IgD-negative memory B cell (primary cell): ENCODE results near the gene KRTAP27-1. TPM values are rescaled to one million over a fixed set of nuclear protein-coding genes. Genes with fewer than 3 reads are reported as not detected.

Source experiments
- H3K27ac Mint-ChIP-seq, 3 donors: one replicate each; pipeline ENCODE4 v1.8.0; 2020 to 2022; ENCODE audit warnings: mild to moderate bottlenecking in 3 of 3, mixed read lengths in 3 of 3, moderate library complexity in 1 of 3
- H3K27me3 Mint-ChIP-seq: one replicate; pipeline ENCODE4 v1.8.0; 2021; ENCODE audit warnings: mixed read lengths
- H3K36me3 Mint-ChIP-seq: one replicate; pipeline ENCODE4 v1.8.0; 2020; ENCODE audit warnings: mild to moderate bottlenecking, mixed read lengths
- H3K4me1 Mint-ChIP-seq, 3 donors: one replicate each; pipeline ENCODE4 v1.8.0; 2020 to 2022; ENCODE audit warnings: mixed read lengths in 3 of 3, mild to moderate bottlenecking in 1 of 3
- H3K4me3 Mint-ChIP-seq, 4 donors: one replicate each; pipeline ENCODE4 v1.8.0; 2020 to 2022; ENCODE audit warnings: mild to moderate bottlenecking in 4 of 4, mixed read lengths in 4 of 4, moderate library complexity in 3 of 4
- H3K9me3 Mint-ChIP-seq, 3 donors: one replicate each; pipeline ENCODE4 v1.8.0; 2020 to 2021; ENCODE audit warnings: mixed read lengths in 3 of 3, mild to moderate bottlenecking in 1 of 3
- polyA plus RNA-seq: library from polyadenylated mRNA; unstranded; fragments of 300-500 nt; fragmentation: Illumina TruSeq; gene quantifications from one replicate; pipeline ENCODE4 v1.2.3, GENCODE V29; 2021

KRTAP27-1 gene
- polyA plus RNA-seq, 1 donor from 2014 or later: not detected

DNA sequence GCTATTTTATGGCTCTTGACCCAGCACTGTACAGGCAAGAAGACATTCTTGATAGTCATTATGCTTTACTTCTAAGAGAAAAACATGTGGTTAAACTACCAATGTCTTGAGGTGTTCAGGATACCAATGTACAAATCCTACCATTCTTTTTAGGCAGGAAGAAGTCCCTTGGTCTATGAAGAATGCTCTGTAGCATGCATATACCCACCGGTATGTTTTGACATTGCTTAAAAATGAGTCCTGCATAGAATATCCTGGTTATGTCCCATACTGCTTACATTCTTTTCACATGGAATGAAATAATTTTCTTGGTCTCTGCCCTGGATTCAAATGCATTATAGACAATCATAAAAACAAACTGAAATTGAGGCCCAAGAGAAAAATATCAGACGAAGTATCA is 4.8 kb downstream of the KRTAP27-1 start:
- Mint-ChIP-seq H3K36me3 (no peaks in the 10 kb centered on the region), H3K27ac (no peak overlapping the region), H3K9me3 (peaks cover 1 to 5% (median 3%) of the 10 kb centered on the region in 3 donors), H3K4me3 (no peak overlapping the region), H3K27me3 (no peaks in the 10 kb centered on the region), H3K4me1 (no peaks in the 10 kb centered on the region)

GRCh38 chr21:30329203-30329875 is 8.2 kb downstream of the KRTAP27-1 start:
- H3K4me1 Mint-ChIP-seq: no peaks in the 10 kb centered on the region
- H3K36me3 Mint-ChIP-seq: no peaks in the 10 kb centered on the region
- peaks cover 0 to 11% (median 5%) of the 10 kb centered on the region in 3 donors for H3K9me3 Mint-ChIP-seq
- no peak overlapping the region for H3K27ac Mint-ChIP-seq
- no peak overlapping the region for H3K4me3 Mint-ChIP-seq
- H3K27me3 Mint-ChIP-seq: no peaks in the 10 kb centered on the region

GRCh38 chr21:30326390-30326789 is 11.1 kb downstream of the KRTAP27-1 start:
- Mint-ChIP-seq H3K9me3 (peaks cover 0 to 20% (median 3%) of the 10 kb centered on the region in 3 donors), H3K4me1 (no peaks in the 10 kb centered on the region), H3K27ac (no peak overlapping the region), H3K36me3 (no peaks in the 10 kb centered on the region), H3K4me3 (no peak overlapping the region), H3K27me3 (no peaks in the 10 kb centered on the region)

DNA sequence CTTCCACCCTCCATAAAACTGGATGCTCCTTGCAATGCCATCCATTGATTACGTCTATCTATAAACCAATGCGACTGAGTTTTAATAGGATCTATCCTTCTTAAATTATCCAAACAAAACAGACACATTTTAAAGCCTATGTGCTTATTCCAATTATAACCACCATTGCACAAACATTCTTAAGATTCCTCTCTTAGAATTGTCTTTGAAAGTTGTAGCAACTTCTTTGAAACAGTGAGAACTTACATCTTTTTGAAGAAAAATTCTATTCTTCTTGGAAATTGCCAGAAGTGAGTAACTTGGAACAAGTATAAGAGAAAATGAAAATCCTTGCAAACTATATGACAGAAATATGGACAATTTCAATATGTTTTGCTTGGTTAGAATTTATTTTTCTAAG is 17.3 kb downstream of the KRTAP27-1 start, which contains the start of gene KRTAP26-1:
KRTAP26-1 (minus strand) TSS at position 101 of the 400 bp plus-strand sequence. CDS start 280 bp downstream, outside the sequence.
- Mint-ChIP-seq H3K9me3 (peaks cover 4 to 20% (median 7%) of the 10 kb centered on the region in 3 donors), H3K4me1 (no peaks in the 10 kb centered on the region), H3K27ac (no peak within 1 kb of the TSS), H3K36me3 (no peaks in the 10 kb centered on the region), H3K27me3 (no peaks in the 10 kb centered on the region), H3K4me3 (peak within 1 kb of the TSS in 1 of 4 donors; percentile 34)

DNA sequence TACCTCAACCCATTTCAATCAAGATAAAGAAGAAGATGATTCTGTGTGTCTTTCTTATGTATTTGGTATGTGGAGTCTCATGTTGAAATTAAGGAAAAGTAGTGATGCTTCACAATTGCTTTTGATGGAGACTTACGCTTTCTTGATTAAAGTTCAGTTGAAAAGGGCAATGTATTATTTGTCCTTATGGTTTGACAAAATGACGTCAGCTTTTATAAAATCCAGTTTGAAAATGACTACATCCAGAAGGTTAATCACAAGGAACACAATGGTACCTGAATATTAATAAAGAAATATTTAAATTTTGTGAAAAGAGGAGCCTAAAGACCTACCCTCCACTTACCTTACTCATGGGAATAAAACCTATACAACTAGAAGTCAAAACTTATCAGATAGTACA is 21.8 kb downstream of the KRTAP27-1 start:
- H3K4me1 Mint-ChIP-seq: no peaks in the 10 kb centered on the region
- peaks cover 3 to 9% (median 5%) of the 10 kb centered on the region in 3 donors for H3K9me3 Mint-ChIP-seq
- no peaks in the 10 kb centered on the region for H3K36me3 Mint-ChIP-seq
- H3K27ac Mint-ChIP-seq: no peak overlapping the region
- no peak overlapping the region for H3K4me3 Mint-ChIP-seq
- no peaks in the 10 kb centered on the region for H3K27me3 Mint-ChIP-seq

DNA sequence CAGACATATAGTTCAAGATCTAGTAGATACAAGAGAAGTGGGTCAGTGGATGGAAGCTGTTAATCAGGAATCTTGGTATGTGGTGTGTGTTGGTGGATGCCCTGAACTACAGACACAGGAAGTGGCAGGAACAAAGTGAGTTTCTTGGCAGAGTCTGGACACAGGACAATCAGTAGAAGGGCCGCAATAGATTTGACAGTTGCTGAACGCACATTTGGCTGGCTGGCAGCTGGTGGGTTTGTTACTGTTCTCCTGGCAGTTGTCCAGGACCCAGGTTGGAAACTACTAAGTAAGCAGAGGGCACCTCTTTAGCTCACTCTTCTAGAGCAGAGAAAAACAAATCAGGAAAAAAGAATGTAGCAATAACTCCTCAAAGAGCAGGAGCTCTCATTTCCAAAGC is 30.6 kb downstream of the KRTAP27-1 start:
- Mint-ChIP-seq H3K9me3 (peaks cover 0 to 6% (median 0%) of the 10 kb centered on the region in 3 donors), H3K27me3 (no peaks in the 10 kb centered on the region), H3K4me1 (no peaks in the 10 kb centered on the region), H3K36me3 (no peaks in the 10 kb centered on the region), H3K27ac (no peak overlapping the region), H3K4me3 (no peak overlapping the region)

- H3K27me3 Mint-ChIP-seq: no peaks in the 10 kb centered on the region
- peaks cover 2 to 8% (median 5%) of the 10 kb centered on the region in 3 donors for H3K9me3 Mint-ChIP-seq
- no peak overlapping the region for H3K27ac Mint-ChIP-seq
- no peaks in the 10 kb centered on the region for H3K36me3 Mint-ChIP-seq
- no peaks in the 10 kb centered on the region for H3K4me1 Mint-ChIP-seq
- no peak overlapping the region for H3K4me3 Mint-ChIP-seq
These were observed 32.4 kb downstream of the KRTAP27-1 start for GRCh38 chr21:30305136-30305535.

DNA sequence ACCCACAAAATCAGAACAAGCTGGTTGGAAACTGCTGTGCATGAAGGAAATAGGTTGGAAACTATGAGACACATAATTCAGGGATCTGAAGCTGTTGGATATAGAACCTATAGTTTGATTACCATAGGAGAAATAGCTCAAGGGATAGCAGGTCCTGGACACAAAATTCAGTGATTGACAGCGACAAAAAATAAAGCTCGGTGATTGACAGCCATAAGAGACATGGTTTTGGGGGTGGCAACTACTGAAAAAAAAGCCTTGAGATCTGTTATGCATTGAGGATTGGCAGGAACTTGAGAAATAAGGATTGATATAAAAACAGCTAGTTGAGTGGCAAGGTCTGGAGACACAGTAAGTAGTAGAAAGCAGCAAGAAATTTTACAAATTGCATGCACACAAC is 48.3 kb downstream of the KRTAP27-1 start, which contains the start of gene KRTAP25-1:
KRTAP25-1 (minus strand) TSS at position 300 of the 400 bp plus-strand sequence; CDS start at position 276, 24 bp downstream.
- Mint-ChIP-seq H3K9me3 (peaks cover 0 to 12% (median 5%) of the 10 kb centered on the region in 3 donors), H3K4me1 (no peaks in the 10 kb centered on the region)

More for the DNA sequence above, 48.3 kb downstream of the KRTAP27-1 start, which contains the start of gene KRTAP25-1:
- Mint-ChIP-seq H3K27ac (no peak within 1 kb of the TSS), H3K4me3 (no peak within 1 kb of the TSS), H3K36me3 (no peaks in the 10 kb centered on the region), H3K27me3 (no peaks in the 10 kb centered on the region)

Other genes starting within 250 kb of the KRTAP27-1 start
- gene CLDN17, start 170.9 kb downstream of the KRTAP27-1 start, polyA plus RNA-seq: not detected
- gene CLDN8, start 121.6 kb downstream of the KRTAP27-1 start, polyA plus RNA-seq: not detected
- gene KRTAP24-1, start 54.7 kb downstream of the KRTAP27-1 start, polyA plus RNA-seq: not detected
- gene KRTAP25-1, start 48.2 kb downstream of the KRTAP27-1 start, polyA plus RNA-seq: not detected
- not detected for gene KRTAP26-1, start 17.4 kb downstream of the KRTAP27-1 start, polyA plus RNA-seq
- not detected for gene KRTAP23-1, start 10.9 kb upstream of the KRTAP27-1 start, polyA plus RNA-seq
- gene KRTAP13-2, start 34.6 kb upstream of the KRTAP27-1 start, polyA plus RNA-seq: not detected
- not detected for gene KRTAP13-1, start 58.3 kb upstream of the KRTAP27-1 start, polyA plus RNA-seq
- gene KRTAP13-3, start 88.2 kb upstream of the KRTAP27-1 start, polyA plus RNA-seq: not detected
- gene KRTAP13-4, start 92.5 kb upstream of the KRTAP27-1 start, polyA plus RNA-seq: not detected
- not detected for gene KRTAP15-1, start 102.6 kb upstream of the KRTAP27-1 start, polyA plus RNA-seq
- gene KRTAP19-1, start 142.7 kb upstream of the KRTAP27-1 start, polyA plus RNA-seq: not detected
- gene KRTAP19-2, start 149.7 kb upstream of the KRTAP27-1 start, polyA plus RNA-seq: not detected
- gene KRTAP19-3, start 154.3 kb upstream of the KRTAP27-1 start, polyA plus RNA-seq: not detected
- not detected for gene KRTAP19-4, start 159.5 kb upstream of the KRTAP27-1 start, polyA plus RNA-seq
- not detected for gene KRTAP19-5, start 164.4 kb upstream of the KRTAP27-1 start, polyA plus RNA-seq
- not detected for gene KRTAP19-6, start 204.2 kb upstream of the KRTAP27-1 start, polyA plus RNA-seq
- gene KRTAP19-7, start 223.6 kb upstream of the KRTAP27-1 start, polyA plus RNA-seq: not detected